Epithelial cell of proximal tubule (primary cell): ENCODE data around the gene CTIF. TPM values are rescaled to one million over a fixed set of nuclear protein-coding genes. Genes with fewer than 3 reads are reported as not detected.

Source experiments
- DNase-seq: peaks from one replicate; pipeline ENCODE4 v3.0.0-alpha.2; 2011; ENCODE audit warnings: low read depth
- H3K4me3 ChIP-seq: 2 replicates; pipeline ENCODE4 v1.5.1; 2011; ENCODE audit warnings: low read depth, mild to moderate bottlenecking, low read length
- CTCF ChIP-seq: conservative IDR thresholded peaks from 2 replicates; pipeline ENCODE4 v1.5.1; 2012; ENCODE audit warnings: low read depth, mild to moderate bottlenecking, low read length
- total RNA-seq: library from RNA; depleted of rRNA; stranded (reverse); fragments of >200 nt; gene quantifications from 2 replicates; pipeline ENCODE4 v1.2.3, GENCODE V29; 2015

CTIF gene
- total RNA-seq, 1 donor from 2014 or later: 12.9 TPM

GRCh38 chr18:48551100-48551499 is 12.3 kb downstream of the CTIF start:
- no peak for TF ChIP-seq CTCF
- no peak for DNase-seq
- no peak overlapping the region for H3K4me3 ChIP-seq

GRCh38 chr18:48552130-48552529 is 13.3 kb downstream of the CTIF start:
- no peak overlapping the region for H3K4me3 ChIP-seq
- DNase-seq: no peak
- no peak for TF ChIP-seq CTCF

- DNase-seq: no peak
- H3K4me3 ChIP-seq: no peak overlapping the region
- no peak for TF ChIP-seq CTCF
Observed at GRCh38 chr18:48553236-48553635, 14.4 kb downstream of the CTIF start.

- no peak for DNase-seq
- no peak for TF ChIP-seq CTCF
- no peak overlapping the region for H3K4me3 ChIP-seq
Observed at GRCh38 chr18:48554610-48555400, 16.0 kb downstream of the CTIF start.

GRCh38 chr18:48555465-48555995 is 16.7 kb downstream of the CTIF start:
- DNase-seq: no peak
- no peak overlapping the region for H3K4me3 ChIP-seq
- TF ChIP-seq CTCF: no peak

GRCh38 chr18:48557640-48558174 is 18.9 kb downstream of the CTIF start:
- no peak for DNase-seq
- no peak for TF ChIP-seq CTCF
- no peak overlapping the region for H3K4me3 ChIP-seq

GRCh38 chr18:48558248-48558647 is 19.4 kb downstream of the CTIF start:
- no peak for TF ChIP-seq CTCF
- H3K4me3 ChIP-seq: no peak overlapping the region
- no peak for DNase-seq
